LNCaP clone FGC (cell line): Measurements from ENCODE around the gene ZPR1.

Experiments
- DNase-seq: peaks from one replicate; pipeline ENCODE4 v3.0.0-alpha.2; 2011; ENCODE audit warnings: low read depth
- H3K4me3 ChIP-seq: 2 replicates; pipeline ENCODE4 v1.5.1; 2011; ENCODE audit warnings: mild to moderate bottlenecking, low read depth, low read length, control low read depth
- CTCF ChIP-seq: IDR thresholded peaks from 2 replicates; pipeline ENCODE4 v1.5.1; 2012; ENCODE audit warnings: mild to moderate bottlenecking; ENCODE audit not compliant: control insufficient read depth, insufficient read depth; ENCODE audit errors: extremely low read depth

The ZPR1 gene

DNA sequence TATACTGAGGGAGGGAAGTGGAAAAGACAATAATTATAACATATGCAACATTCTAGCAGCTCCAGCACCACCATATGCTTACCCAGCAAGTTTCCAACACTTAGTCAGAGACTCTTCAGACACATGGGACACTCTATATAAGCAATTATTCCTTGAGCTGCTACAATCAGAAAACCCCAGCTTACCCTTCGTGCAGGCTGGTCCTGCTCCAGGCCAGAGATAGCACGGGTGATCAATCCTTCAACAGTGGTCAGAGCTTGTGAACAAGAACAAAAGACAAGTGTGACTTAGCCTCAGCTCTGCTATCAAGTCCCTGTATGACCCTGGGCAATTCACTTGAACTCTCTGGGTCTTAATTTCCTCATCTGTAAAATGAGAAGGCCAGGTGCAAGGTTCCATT lies 1.5 kb downstream of the ZPR1 start:
- no peak for TF ChIP-seq CTCF
- DNase-seq: no peak
- no peak overlapping the region; the same call in 1 of the 2 replicates for H3K4me3 ChIP-seq

GRCh38 chr11:116782728-116783127 lies 5.1 kb downstream of the ZPR1 start:
- no peak overlapping the region for H3K4me3 ChIP-seq
- no peak for TF ChIP-seq CTCF
- DNase-seq: no peak

GRCh38 chr11:116778556-116778955 lies 9.3 kb downstream of the ZPR1 start:
- no peak for DNase-seq
- TF ChIP-seq CTCF: no peak
- no peak overlapping the region for H3K4me3 ChIP-seq

DNA sequence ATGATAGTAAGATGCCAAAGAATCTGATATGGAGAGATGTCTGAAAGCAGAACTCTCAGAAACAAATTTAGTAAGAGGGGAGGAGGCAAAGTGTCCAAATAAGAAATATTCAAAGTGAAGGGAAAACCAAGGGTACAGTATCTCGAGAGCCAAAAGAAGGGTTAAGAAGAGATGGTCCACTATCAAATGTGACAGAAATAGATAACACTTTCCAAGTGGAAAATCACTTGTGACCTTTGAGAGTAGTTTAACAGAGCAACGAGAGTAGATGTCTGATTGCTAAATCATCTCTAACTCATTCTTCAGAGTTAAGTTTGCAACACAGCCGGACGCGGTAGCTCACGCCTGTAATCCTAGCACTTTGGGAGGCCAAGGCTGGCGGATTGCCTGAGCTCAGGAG lies 10.8 kb downstream of the ZPR1 start:
- DNase-seq: no peak
- no peak for TF ChIP-seq CTCF
- H3K4me3 ChIP-seq: no peak overlapping the region

DNA sequence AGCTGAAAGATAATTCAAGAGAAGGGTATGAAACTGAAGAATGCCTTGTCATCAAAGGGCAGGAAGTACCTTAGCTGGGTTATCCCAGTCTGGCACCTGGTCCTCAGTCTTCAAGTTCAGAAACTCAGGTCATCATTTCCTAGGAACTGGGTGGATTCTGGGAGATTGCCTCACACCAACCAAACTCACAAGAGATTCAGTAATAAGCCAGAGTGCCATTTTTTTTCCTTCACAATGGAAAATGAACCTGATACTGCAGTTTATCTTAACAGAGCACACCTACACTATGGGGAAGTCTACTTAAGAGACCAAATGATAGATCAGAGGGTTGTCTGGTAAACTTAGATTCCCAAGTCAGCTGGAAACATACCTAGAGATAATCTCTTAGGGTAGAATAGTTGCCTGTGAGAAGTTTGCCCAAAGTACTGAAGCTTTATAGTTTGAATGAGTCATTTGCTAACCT lies 11.3 kb downstream of the ZPR1 start:
- H3K4me3 ChIP-seq: no peak overlapping the region
- DNase-seq: no peak
- no peak for TF ChIP-seq CTCF

DNA sequence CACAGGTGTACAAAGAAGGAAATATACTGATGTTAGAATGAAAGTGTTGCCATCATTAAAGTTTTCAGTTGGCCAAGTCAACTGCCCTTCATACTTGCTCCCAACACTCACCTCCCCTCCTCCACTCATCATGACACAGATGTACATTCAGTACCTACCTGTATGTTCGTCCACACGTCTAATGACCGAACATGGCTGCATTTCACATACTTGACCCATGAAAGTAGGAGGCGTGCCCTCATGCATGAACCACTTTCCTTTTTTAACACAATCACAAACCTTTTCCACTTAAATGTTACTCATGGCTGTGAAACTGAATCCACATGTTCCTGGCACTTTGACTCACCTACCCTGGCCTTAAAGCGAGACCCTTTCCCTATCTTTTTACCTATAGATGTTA lies 11.8 kb downstream of the ZPR1 start:
- TF ChIP-seq CTCF: no peak
- no peak for DNase-seq
- no peak overlapping the region for H3K4me3 ChIP-seq

DNA sequence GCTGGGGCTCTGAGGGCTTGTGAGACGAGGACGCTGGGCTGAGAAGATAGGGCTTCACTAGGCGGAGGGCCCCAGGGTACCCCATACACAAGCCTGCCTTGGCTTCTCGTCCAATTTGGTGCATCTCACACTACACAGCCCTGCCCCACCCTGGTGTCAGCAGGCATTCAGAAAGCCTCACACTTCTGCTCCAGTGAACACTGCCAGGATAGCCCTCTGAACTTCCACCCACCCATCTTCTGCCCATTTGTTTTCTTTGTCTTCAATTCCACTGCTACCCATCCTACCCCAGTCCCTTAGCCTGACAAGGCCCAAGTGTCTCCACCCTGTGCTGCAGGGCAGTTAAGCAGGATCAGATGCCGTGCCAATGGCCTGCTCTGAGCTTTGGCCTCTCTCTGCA lies 13.2 kb downstream of the ZPR1 start:
- TF ChIP-seq CTCF: no peak
- H3K4me3 ChIP-seq: no peak overlapping the region
- DNase-seq: no peak
